Mesothelial cell of epicardium (in vitro differentiated cells): ENCODE measurements around the gene S100G. TPM values are rescaled to one million over a fixed set of nuclear protein-coding genes. Genes with fewer than 3 reads are reported as not detected.

Experiments used
- DNase-seq, 2 experiments: peaks; one replicate each; pipeline ENCODE4 v3.0.0; 2021; ENCODE audit warnings: low spot score in 2 of 2; ENCODE audit not compliant: unreplicated experiment in 2 of 2
- H3K27ac Mint-ChIP-seq: 2 replicates; pipeline ENCODE4 v1.8.0; 2021; ENCODE audit warnings: mixed read lengths
- H3K27me3 Mint-ChIP-seq: 2 replicates; pipeline ENCODE4 v1.8.0; 2021; ENCODE audit warnings: low read depth, mixed read lengths
- H3K36me3 Mint-ChIP-seq: 2 replicates; pipeline ENCODE4 v1.8.0; 2021; ENCODE audit warnings: mixed read lengths
- H3K4me1 Mint-ChIP-seq: 2 replicates; pipeline ENCODE4 v1.8.0; 2021; ENCODE audit warnings: mixed read lengths
- H3K4me3 Mint-ChIP-seq: 2 replicates; pipeline ENCODE4 v1.8.0; 2021; ENCODE audit warnings: mild to moderate bottlenecking, moderate library complexity, mixed read lengths
- H3K9me3 Mint-ChIP-seq: 2 replicates; pipeline ENCODE4 v1.8.0; 2021; ENCODE audit warnings: mixed read lengths
- CTCF ChIP-seq: fragments of 200-600 bp; sonication (generic); IDR thresholded peaks from one replicate; pipeline ENCODE4 v1.5.0; 2021; ENCODE audit warnings: antibody characterized with exemption; ENCODE audit not compliant: unreplicated experiment
- total RNA-seq: library from RNA; stranded (reverse); gene quantifications from 3 replicates; pipeline ENCODE4 v1.2.1, GENCODE V29; 2021

S100G gene
- total RNA-seq, 1 donor from 2014 or later: not detected

- no peaks in the 10 kb centered on the region for H3K9me3 Mint-ChIP-seq
- no peaks in the 10 kb centered on the region for H3K4me1 Mint-ChIP-seq
- H3K4me3 Mint-ChIP-seq: no peak overlapping the region
- no peak for TF ChIP-seq CTCF
- peaks cover 50% of the 10 kb centered on the region for H3K36me3 Mint-ChIP-seq
- H3K27ac Mint-ChIP-seq: peak overlapping the region; percentile 7
- no peaks in the 10 kb centered on the region for H3K27me3 Mint-ChIP-seq
- no peak for DNase-seq
Measured at GRCh38 chrX:16678689-16679088, 28.7 kb downstream of the S100G start.

- no peak for TF ChIP-seq CTCF
- Mint-ChIP-seq H3K27me3 (no peaks in the 10 kb centered on the region), H3K9me3 (no peaks in the 10 kb centered on the region), H3K36me3 (peaks cover 39% of the 10 kb centered on the region), H3K27ac (no peak overlapping the region), H3K4me3 (no peak overlapping the region), H3K4me1 (no peaks in the 10 kb centered on the region)
- no peak for DNase-seq
Measured at GRCh38 chrX:16683007-16683664, 33.2 kb downstream of the S100G start.

GRCh38 chrX:16687514-16687913 lies 37.6 kb downstream of the S100G start:
- Mint-ChIP-seq H3K27ac (no peak overlapping the region), H3K4me1 (no peaks in the 10 kb centered on the region), H3K9me3 (no peaks in the 10 kb centered on the region), H3K36me3 (peaks cover 40% of the 10 kb centered on the region), H3K4me3 (no peak overlapping the region), H3K27me3 (no peaks in the 10 kb centered on the region)
- DNase-seq: no peak
- no peak for TF ChIP-seq CTCF

GRCh38 chrX:16695079-16695676 lies 45.2 kb downstream of the S100G start:
- TF ChIP-seq CTCF: peak; percentile 96
- H3K36me3 Mint-ChIP-seq: peaks cover 56% of the 10 kb centered on the region
- no peaks in the 10 kb centered on the region for H3K9me3 Mint-ChIP-seq
- no peak overlapping the region for H3K27ac Mint-ChIP-seq
- no peaks in the 10 kb centered on the region for H3K4me1 Mint-ChIP-seq
- H3K4me3 Mint-ChIP-seq: no peak overlapping the region
- DNase-seq: peak in 1 of 2 experiments; percentile 77
- no peaks in the 10 kb centered on the region for H3K27me3 Mint-ChIP-seq

GRCh38 chrX:16696956-16697355 lies 47.0 kb downstream of the S100G start:
- no peaks in the 10 kb centered on the region for H3K9me3 Mint-ChIP-seq
- DNase-seq: no peak
- H3K4me1 Mint-ChIP-seq: no peaks in the 10 kb centered on the region
- no peak for TF ChIP-seq CTCF
- no peak overlapping the region for H3K4me3 Mint-ChIP-seq
- peaks cover 54% of the 10 kb centered on the region for H3K36me3 Mint-ChIP-seq
- H3K27me3 Mint-ChIP-seq: no peaks in the 10 kb centered on the region
- no peak overlapping the region for H3K27ac Mint-ChIP-seq
